ENCODE measurements around the gene STK26.

Gene STK26

GRCh38 chrX:132118358-132118757 lies 95.3 kb downstream of the STK26 start:
- H3K9me3 ChIP-seq (ENCODE audit: control insufficient read depth in 1 of 2, low read length in 2 of 2): no peaks in the 10 kb centered on the region
- H3K4me1 ChIP-seq (ENCODE audit: control insufficient read depth in 1 of 2, insufficient read depth in 2 of 2, low read length in 2 of 2): no peaks in the 10 kb centered on the region
- H3K36me3 ChIP-seq (ENCODE audit: control insufficient read depth in 1 of 2, insufficient read depth in 2 of 2, low read length in 2 of 2): no peaks in the 10 kb centered on the region
- H3K27ac ChIP-seq (ENCODE audit: low read depth, low read length): no peak overlapping the region
- H3K4me3 ChIP-seq (ENCODE audit: low read depth in 1 of 2, low read length in 2 of 2): no peak overlapping the region
- no peaks in the 10 kb centered on the region for H3K27me3 ChIP-seq (ENCODE audit: control insufficient read depth in 1 of 2, insufficient read depth in 2 of 2, low read length in 2 of 2)
- H3K9ac ChIP-seq (ENCODE audit: low read depth in 1 of 2, low read length in 2 of 2): no peak overlapping the region

GRCh38 chrX:132119283-132119682 lies 96.2 kb downstream of the STK26 start:
- Histone ChIP-seq H3K27me3 (ENCODE audit: control insufficient read depth in 1 of 2, insufficient read depth in 2 of 2, low read length in 2 of 2) (no peaks in the 10 kb centered on the region), H3K9me3 (ENCODE audit: control insufficient read depth in 1 of 2, low read length in 2 of 2) (no peaks in the 10 kb centered on the region), H3K36me3 (ENCODE audit: control insufficient read depth in 1 of 2, insufficient read depth in 2 of 2, low read length in 2 of 2) (no peaks in the 10 kb centered on the region), H3K4me1 (ENCODE audit: control insufficient read depth in 1 of 2, insufficient read depth in 2 of 2, low read length in 2 of 2) (no peaks in the 10 kb centered on the region), H3K27ac (ENCODE audit: low read depth, low read length) (no peak overlapping the region), H3K9ac (ENCODE audit: low read depth in 1 of 2, low read length in 2 of 2) (no peak overlapping the region), H3K4me3 (ENCODE audit: low read depth in 1 of 2, low read length in 2 of 2) (no peak overlapping the region)

- Histone ChIP-seq H3K9ac (ENCODE audit: low read depth in 1 of 2, low read length in 2 of 2) (no peak overlapping the region), H3K9me3 (ENCODE audit: control insufficient read depth in 1 of 2, low read length in 2 of 2) (no peaks in the 10 kb centered on the region), H3K4me3 (ENCODE audit: low read depth in 1 of 2, low read length in 2 of 2) (no peak overlapping the region), H3K4me1 (ENCODE audit: control insufficient read depth in 1 of 2, insufficient read depth in 2 of 2, low read length in 2 of 2) (no peaks in the 10 kb centered on the region), H3K27ac (ENCODE audit: low read depth, low read length) (no peak overlapping the region), H3K27me3 (ENCODE audit: control insufficient read depth in 1 of 2, insufficient read depth in 2 of 2, low read length in 2 of 2) (no peaks in the 10 kb centered on the region), H3K36me3 (ENCODE audit: control insufficient read depth in 1 of 2, insufficient read depth in 2 of 2, low read length in 2 of 2) (no peaks in the 10 kb centered on the region)
These were observed 96.9 kb downstream of the STK26 start for GRCh38 chrX:132119821-132120515.

GRCh38 chrX:132120913-132121312 lies 97.8 kb downstream of the STK26 start:
- Histone ChIP-seq H3K27me3 (ENCODE audit: control insufficient read depth in 1 of 2, insufficient read depth in 2 of 2, low read length in 2 of 2) (no peaks in the 10 kb centered on the region), H3K9me3 (ENCODE audit: control insufficient read depth in 1 of 2, low read length in 2 of 2) (no peaks in the 10 kb centered on the region), H3K27ac (ENCODE audit: low read depth, low read length) (no peak overlapping the region), H3K4me1 (ENCODE audit: control insufficient read depth in 1 of 2, insufficient read depth in 2 of 2, low read length in 2 of 2) (no peaks in the 10 kb centered on the region), H3K36me3 (ENCODE audit: control insufficient read depth in 1 of 2, insufficient read depth in 2 of 2, low read length in 2 of 2) (no peaks in the 10 kb centered on the region), H3K4me3 (ENCODE audit: low read depth in 1 of 2, low read length in 2 of 2) (no peak overlapping the region), H3K9ac (ENCODE audit: low read depth in 1 of 2, low read length in 2 of 2) (no peak overlapping the region)
